Panc1 (cell line): ENCODE results near the gene TRDN. TPM values are rescaled to one million over a fixed set of nuclear protein-coding genes. Genes with fewer than 3 reads are reported as not detected.

ENCODE experiments used
- ATAC-seq: fragments of 200-7000 bp; cut with Tn5 transposase; 2 replicates; pipeline ENCODE4 v1.9.1; 2020; ENCODE audit warnings: mild to moderate bottlenecking, moderate library complexity
- BruUV-seq: library from RNA; stranded (reverse); fragments of 400-500 nt; replicated peaks from 2 replicates; lab custom pipeline; 2021; lab: Mats Ljungman, UMichigan
- CTCF ChIA-PET: fragments of 300-600 bp; sonication (Branson Sonifier 250); formaldehyde crosslinking; loops from one replicate; lab custom pipeline; 2022; ENCODE audit warnings: antibody characterized with exemption; lab: Charles Lee
- POLR2A ChIA-PET: fragments of 300-600 bp; sonication (Branson Sonifier 250); formaldehyde crosslinking; loops from one replicate; lab custom pipeline; 2022; ENCODE audit warnings: antibody characterized with exemption; lab: Charles Lee
- DNase-seq: peaks from one replicate; pipeline ENCODE4 v3.0.0-alpha.2; 2010; ENCODE audit warnings: low read depth, low spot score
- H3K27ac ChIP-seq: 2 replicates; pipeline ENCODE4 v1.5.1; 2011; ENCODE audit warnings: mild to moderate bottlenecking, low read length, inconsistent platforms
- H3K27me3 ChIP-seq: fragments of 200-500 bp; sonication (Bioruptor generic); 2 replicates; pipeline ENCODE4 v1.6.0; 2014; ENCODE audit warnings: low read length, inconsistent platforms; ENCODE audit not compliant: control insufficient read depth, insufficient read depth
- H3K36me3 ChIP-seq: fragments of 200-500 bp; sonication (Bioruptor generic); 2 replicates; pipeline ENCODE4 v1.5.1; 2014; ENCODE audit warnings: inconsistent platforms, mild to moderate bottlenecking, low read length, moderate library complexity; ENCODE audit not compliant: control insufficient read depth, insufficient read depth
- H3K4me1 ChIP-seq: 2 replicates; pipeline ENCODE4 v1.5.1; 2011; ENCODE audit warnings: inconsistent platforms, mild to moderate bottlenecking, low read length, moderate library complexity; ENCODE audit not compliant: control insufficient read depth, insufficient read depth
- H3K4me3 ChIP-seq, 2 experiments: 2 replicates each; pipeline ENCODE4 v1.5.1; 2011 to 2012; ENCODE audit warnings: low read depth in 2 of 2, low read length in 2 of 2, mild to moderate bottlenecking in 2 of 2, inconsistent platforms in 1 of 2, moderate library complexity in 1 of 2
- H3K9me3 ChIP-seq: fragments of 200-500 bp; sonication (Bioruptor generic); 2 replicates; pipeline ENCODE4 v1.5.1; 2014; ENCODE audit warnings: low read depth, mild to moderate bottlenecking, inconsistent platforms, low read length, moderate library complexity; ENCODE audit not compliant: control insufficient read depth, insufficient read depth
- CTCF ChIP-seq: fragments of 450-650 bp; IDR thresholded peaks from 2 replicates; pipeline ENCODE4 v1.5.1; 2017; ENCODE audit warnings: mild to moderate bottlenecking
- POLR2AphosphoS5 ChIP-seq: IDR thresholded peaks from 2 replicates; pipeline ENCODE4 v1.6.1; 2012; ENCODE audit warnings: mild to moderate bottlenecking, low read depth, low read length, moderate library complexity
- SIN3A ChIP-seq: IDR thresholded peaks from 2 replicates; pipeline ENCODE4 v1.6.1; 2012; ENCODE audit warnings: low read depth, mild to moderate bottlenecking, low read length, moderate library complexity, borderline replicate concordance; ENCODE audit not compliant: insufficient read depth
- TCF7L2 ChIP-seq: IDR thresholded peaks from 2 replicates; pipeline ENCODE4 v1.6.1; 2011; ENCODE audit warnings: mild to moderate bottlenecking, low read depth, low read length, inconsistent platforms
- in situ Hi-C: cut with HindIII; loops from 2 replicates; pipeline ENCODE4 v1.10.0; 2016; ENCODE audit warnings: low sequenced_read_pairs, low pct_unique_long_range_greater_than_20kb
- intact Hi-C: fragments of 100-400 bp; cut with micrococcal nuclease; formaldehyde crosslinking; loops from one replicate; pipeline ENCODE4 v1.10.0; 2022; ENCODE audit not compliant: unreplicated experiment
- total RNA-seq: library from RNA; stranded (reverse); gene quantifications from one replicate; pipeline ENCODE4 v1.2.1, GENCODE V29; 2021; ENCODE audit not compliant: unreplicated experiment
- TF ChIP-seq, protein P1 (sequence below), 2 experiments: IDR thresholded peaks; 2 replicates each; pipeline ENCODE4 v1.6.1; 2011 to 2012; ENCODE audit warnings: low read depth in 2 of 2, control low read depth in 1 of 2, low read length in 1 of 2, mild to moderate bottlenecking in 1 of 2, moderate library complexity in 1 of 2; ENCODE audit not compliant: insufficient read depth in 1 of 2

TRDN gene
- total RNA-seq, 1 experiment from 2014 or later: not detected

GRCh38 chr6:123213921-123214320 is 422.8 kb downstream of the TRDN start:
- Histone ChIP-seq H3K36me3 (no peaks in the 10 kb centered on the region), H3K27ac (no peak overlapping the region), H3K9me3 (no peaks in the 10 kb centered on the region), H3K4me1 (no peaks in the 10 kb centered on the region), H3K4me3 (no peak overlapping the region), H3K27me3 (no peaks in the 10 kb centered on the region)
- BruUV-seq: no TSS peak
- DNase-seq (no peak), ATAC-seq (no peak)
- intact Hi-C loops (no loop called here), in situ Hi-C loops (no loop called here)
- ChIA-PET CTCF (no interaction called here), POLR2A (no interaction called here)
- TF ChIP-seq, protein P1, sequence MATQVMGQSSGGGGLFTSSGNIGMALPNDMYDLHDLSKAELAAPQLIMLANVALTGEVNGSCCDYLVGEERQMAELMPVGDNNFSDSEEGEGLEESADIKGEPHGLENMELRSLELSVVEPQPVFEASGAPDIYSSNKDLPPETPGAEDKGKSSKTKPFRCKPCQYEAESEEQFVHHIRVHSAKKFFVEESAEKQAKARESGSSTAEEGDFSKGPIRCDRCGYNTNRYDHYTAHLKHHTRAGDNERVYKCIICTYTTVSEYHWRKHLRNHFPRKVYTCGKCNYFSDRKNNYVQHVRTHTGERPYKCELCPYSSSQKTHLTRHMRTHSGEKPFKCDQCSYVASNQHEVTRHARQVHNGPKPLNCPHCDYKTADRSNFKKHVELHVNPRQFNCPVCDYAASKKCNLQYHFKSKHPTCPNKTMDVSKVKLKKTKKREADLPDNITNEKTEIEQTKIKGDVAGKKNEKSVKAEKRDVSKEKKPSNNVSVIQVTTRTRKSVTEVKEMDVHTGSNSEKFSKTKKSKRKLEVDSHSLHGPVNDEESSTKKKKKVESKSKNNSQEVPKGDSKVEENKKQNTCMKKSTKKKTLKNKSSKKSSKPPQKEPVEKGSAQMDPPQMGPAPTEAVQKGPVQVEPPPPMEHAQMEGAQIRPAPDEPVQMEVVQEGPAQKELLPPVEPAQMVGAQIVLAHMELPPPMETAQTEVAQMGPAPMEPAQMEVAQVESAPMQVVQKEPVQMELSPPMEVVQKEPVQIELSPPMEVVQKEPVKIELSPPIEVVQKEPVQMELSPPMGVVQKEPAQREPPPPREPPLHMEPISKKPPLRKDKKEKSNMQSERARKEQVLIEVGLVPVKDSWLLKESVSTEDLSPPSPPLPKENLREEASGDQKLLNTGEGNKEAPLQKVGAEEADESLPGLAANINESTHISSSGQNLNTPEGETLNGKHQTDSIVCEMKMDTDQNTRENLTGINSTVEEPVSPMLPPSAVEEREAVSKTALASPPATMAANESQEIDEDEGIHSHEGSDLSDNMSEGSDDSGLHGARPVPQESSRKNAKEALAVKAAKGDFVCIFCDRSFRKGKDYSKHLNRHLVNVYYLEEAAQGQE (IDR thresholded peaks at IDR 0.05; ENCODE audit: insufficient read depth in 1 of 2, low read depth in 2 of 2, low read length in 1 of 2): no peak
- TF ChIP-seq POLR2AphosphoS5: no peak
- no peak for TF ChIP-seq SIN3A
- TF ChIP-seq TCF7L2: no peak
- TF ChIP-seq CTCF: no peak

GRCh38 chr6:123211777-123212545 is 424.8 kb downstream of the TRDN start:
- H3K27me3 ChIP-seq: no peaks in the 10 kb centered on the region
- ATAC-seq: no peak
- intact Hi-C loops: no loop called here
- no peak overlapping the region for H3K27ac ChIP-seq
- no peaks in the 10 kb centered on the region for H3K36me3 ChIP-seq
- in situ Hi-C loops: no loop called here
- ChIA-PET POLR2A (no interaction called here), CTCF (no interaction called here)
- TF ChIP-seq TCF7L2: no peak
- TF ChIP-seq SIN3A: no peak
- TF ChIP-seq CTCF: no peak
- TF ChIP-seq POLR2AphosphoS5: no peak
- TF ChIP-seq, protein P1 (IDR thresholded peaks at IDR 0.05; ENCODE audit: insufficient read depth in 1 of 2, low read depth in 2 of 2, low read length in 1 of 2): no peak
- H3K4me1 ChIP-seq: no peaks in the 10 kb centered on the region
- H3K4me3 ChIP-seq: no peak overlapping the region
- no peak for DNase-seq
- H3K9me3 ChIP-seq: no peaks in the 10 kb centered on the region
- no TSS peak for BruUV-seq
